Panc1 (cell line): ENCODE measurements around the gene KCNJ11.

ENCODE experiments used
- POLR2AphosphoS5 ChIP-seq: IDR thresholded peaks from 2 replicates; pipeline ENCODE4 v1.6.1; 2012; ENCODE audit warnings: mild to moderate bottlenecking, low read depth, low read length, moderate library complexity
- TCF7L2 ChIP-seq: IDR thresholded peaks from 2 replicates; pipeline ENCODE4 v1.6.1; 2011; ENCODE audit warnings: mild to moderate bottlenecking, low read depth, low read length, inconsistent platforms
- TF ChIP-seq, protein P1 (sequence below): fragments of 450-650 bp; IDR thresholded peaks from 2 replicates; pipeline ENCODE4 v1.5.1; 2017; ENCODE audit warnings: mild to moderate bottlenecking
- TF ChIP-seq, protein P2 (sequence below), 2 experiments: IDR thresholded peaks; 2 replicates each; pipeline ENCODE4 v1.6.1; 2011 to 2012; ENCODE audit warnings: low read depth in 2 of 2, control low read depth in 1 of 2, low read length in 1 of 2, mild to moderate bottlenecking in 1 of 2, moderate library complexity in 1 of 2; ENCODE audit not compliant: insufficient read depth in 1 of 2

- TF ChIP-seq, protein P1, sequence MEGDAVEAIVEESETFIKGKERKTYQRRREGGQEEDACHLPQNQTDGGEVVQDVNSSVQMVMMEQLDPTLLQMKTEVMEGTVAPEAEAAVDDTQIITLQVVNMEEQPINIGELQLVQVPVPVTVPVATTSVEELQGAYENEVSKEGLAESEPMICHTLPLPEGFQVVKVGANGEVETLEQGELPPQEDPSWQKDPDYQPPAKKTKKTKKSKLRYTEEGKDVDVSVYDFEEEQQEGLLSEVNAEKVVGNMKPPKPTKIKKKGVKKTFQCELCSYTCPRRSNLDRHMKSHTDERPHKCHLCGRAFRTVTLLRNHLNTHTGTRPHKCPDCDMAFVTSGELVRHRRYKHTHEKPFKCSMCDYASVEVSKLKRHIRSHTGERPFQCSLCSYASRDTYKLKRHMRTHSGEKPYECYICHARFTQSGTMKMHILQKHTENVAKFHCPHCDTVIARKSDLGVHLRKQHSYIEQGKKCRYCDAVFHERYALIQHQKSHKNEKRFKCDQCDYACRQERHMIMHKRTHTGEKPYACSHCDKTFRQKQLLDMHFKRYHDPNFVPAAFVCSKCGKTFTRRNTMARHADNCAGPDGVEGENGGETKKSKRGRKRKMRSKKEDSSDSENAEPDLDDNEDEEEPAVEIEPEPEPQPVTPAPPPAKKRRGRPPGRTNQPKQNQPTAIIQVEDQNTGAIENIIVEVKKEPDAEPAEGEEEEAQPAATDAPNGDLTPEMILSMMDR = no peak
- TF ChIP-seq, protein P2, sequence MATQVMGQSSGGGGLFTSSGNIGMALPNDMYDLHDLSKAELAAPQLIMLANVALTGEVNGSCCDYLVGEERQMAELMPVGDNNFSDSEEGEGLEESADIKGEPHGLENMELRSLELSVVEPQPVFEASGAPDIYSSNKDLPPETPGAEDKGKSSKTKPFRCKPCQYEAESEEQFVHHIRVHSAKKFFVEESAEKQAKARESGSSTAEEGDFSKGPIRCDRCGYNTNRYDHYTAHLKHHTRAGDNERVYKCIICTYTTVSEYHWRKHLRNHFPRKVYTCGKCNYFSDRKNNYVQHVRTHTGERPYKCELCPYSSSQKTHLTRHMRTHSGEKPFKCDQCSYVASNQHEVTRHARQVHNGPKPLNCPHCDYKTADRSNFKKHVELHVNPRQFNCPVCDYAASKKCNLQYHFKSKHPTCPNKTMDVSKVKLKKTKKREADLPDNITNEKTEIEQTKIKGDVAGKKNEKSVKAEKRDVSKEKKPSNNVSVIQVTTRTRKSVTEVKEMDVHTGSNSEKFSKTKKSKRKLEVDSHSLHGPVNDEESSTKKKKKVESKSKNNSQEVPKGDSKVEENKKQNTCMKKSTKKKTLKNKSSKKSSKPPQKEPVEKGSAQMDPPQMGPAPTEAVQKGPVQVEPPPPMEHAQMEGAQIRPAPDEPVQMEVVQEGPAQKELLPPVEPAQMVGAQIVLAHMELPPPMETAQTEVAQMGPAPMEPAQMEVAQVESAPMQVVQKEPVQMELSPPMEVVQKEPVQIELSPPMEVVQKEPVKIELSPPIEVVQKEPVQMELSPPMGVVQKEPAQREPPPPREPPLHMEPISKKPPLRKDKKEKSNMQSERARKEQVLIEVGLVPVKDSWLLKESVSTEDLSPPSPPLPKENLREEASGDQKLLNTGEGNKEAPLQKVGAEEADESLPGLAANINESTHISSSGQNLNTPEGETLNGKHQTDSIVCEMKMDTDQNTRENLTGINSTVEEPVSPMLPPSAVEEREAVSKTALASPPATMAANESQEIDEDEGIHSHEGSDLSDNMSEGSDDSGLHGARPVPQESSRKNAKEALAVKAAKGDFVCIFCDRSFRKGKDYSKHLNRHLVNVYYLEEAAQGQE (IDR thresholded peaks at IDR 0.05; ENCODE audit: insufficient read depth in 1 of 2, low read depth in 2 of 2, low read length in 1 of 2) = no peak
- TF ChIP-seq POLR2AphosphoS5 (no peak), TCF7L2 (no peak)
These were observed 3.3 kb upstream of the KCNJ11 start for GRCh38 chr11:17391493-17392355.
